ENCODE data around the gene PIAS1.
"Not testable (repeated sequence)": the region's sequence is repeated elsewhere in the genome, so short reads cannot be mapped to it uniquely, and the experiment has no call there.

Gene PIAS1

GRCh38 chr15:68228143-68228970, 174.2 kb downstream of the PIAS1 start:
- DNase-seq (ENCODE audit: extremely low spot score, insufficient read length, low read depth) = no peak
- no peak for FAIRE-seq

DNA sequence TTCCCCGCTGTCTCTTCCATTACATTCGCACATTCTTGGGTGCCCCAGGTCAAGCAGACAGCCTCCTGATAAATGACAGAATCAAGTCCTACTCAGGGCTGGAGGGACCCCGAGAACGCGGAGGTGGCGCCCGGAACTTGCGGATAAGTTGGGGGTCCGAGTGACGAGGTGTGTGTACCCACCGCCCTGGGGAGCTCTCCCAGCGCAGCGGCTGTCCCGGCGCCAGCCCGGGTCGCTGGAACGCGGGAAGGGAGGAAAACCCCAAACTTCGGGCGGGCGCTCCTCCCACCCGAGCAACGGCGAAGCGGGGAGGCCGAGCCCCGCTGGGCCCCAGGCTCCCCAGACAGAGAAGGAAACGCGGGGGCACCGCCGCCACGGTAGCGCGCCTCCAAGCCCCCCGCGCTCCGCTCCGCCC, 174.9 kb downstream of the PIAS1 start:
- no peak for DNase-seq (ENCODE audit: extremely low spot score, insufficient read length, low read depth)

GRCh38 chr15:68229386-68230156, 175.5 kb downstream of the PIAS1 start, which contains the start of gene CLN6:
Gene CLN6 (minus strand): TSS chr15:68229728. CDS start chr15:68229584, 144 bp downstream.
- DNase-seq (ENCODE audit: extremely low spot score, insufficient read length, low read depth) = peak; percentile 80
- peak; percentile 55 for FAIRE-seq

More for the DNA sequence above, 174.9 kb downstream of the PIAS1 start:
- no peak for FAIRE-seq

DNA sequence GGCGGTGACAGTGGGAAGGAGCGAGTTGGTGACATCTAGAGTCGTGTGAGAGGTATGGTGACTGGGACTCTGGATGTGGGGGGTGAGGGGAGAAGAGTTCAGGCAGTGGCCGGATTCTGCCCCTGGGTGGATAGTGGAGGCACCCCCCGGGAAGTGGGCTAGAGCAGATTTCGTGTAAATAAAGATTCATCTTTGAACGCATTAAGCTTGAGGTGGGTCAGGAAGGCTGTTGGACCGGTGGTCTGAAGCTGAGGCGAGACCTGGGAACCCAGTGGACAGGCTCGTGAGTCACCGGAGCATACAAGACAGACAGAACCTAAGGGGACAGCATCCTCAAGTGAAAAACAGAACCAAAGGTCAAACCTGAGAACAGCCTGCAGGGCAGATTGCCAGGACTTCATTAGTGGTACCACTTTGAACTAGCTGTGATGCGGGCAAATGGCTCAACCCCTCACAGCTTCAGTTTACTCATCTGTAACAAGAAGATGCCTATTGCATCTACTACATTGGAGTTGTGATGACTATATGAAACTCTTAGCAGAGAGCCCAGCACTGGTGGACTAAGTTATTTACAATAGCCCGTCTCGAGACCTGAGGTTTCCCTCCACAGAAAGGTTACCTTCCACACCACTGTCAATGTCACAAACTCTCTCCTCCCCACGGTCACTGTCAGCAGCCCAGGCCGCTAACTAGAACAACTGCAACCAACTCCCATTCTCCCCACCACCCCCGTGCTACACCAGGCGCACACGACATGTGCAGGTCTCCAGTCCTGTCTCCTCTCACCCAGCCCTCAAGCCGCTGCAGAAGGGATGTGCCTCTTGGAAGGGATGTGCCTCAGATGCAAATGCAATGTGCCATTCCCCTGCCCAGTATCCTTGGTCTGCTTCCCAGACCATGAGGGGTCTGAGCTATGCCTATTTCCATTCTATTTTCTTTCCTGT, 176.3 kb downstream of the PIAS1 start:
- FAIRE-seq (no peak), DNase-seq (ENCODE audit: extremely low spot score, insufficient read length, low read depth) (no peak)

GRCh38 chr15:68231102-68231818, 177.1 kb downstream of the PIAS1 start:
- no peak for FAIRE-seq
- no peak for DNase-seq (ENCODE audit: extremely low spot score, insufficient read length, low read depth)

DNA sequence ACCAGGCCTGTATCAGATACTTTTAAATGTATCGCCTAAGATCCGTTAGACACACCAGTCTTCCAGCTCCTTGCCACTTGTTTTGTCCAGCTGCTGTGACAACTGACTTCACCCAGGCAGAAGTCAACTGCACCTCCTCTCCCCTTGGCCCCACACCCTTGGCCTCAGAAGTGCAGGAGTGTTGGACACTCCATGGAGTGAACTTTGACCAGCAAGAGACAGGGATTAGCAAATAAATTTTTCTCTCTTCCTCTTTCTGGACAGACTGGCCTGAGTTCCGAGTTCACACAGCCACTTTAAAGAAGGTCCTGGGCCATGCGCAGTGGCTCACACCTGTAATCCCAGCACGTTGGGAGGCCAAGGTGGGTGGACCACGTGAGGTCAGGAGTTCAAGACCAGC, 178.3 kb downstream of the PIAS1 start:
- no peak for FAIRE-seq
- no peak for DNase-seq (ENCODE audit: extremely low spot score, insufficient read length, low read depth)

GRCh38 chr15:68232937-68233336, 178.8 kb downstream of the PIAS1 start:
- no peak for DNase-seq (ENCODE audit: extremely low spot score, insufficient read length, low read depth)
- no peak for FAIRE-seq

- FAIRE-seq (no peak), DNase-seq (ENCODE audit: extremely low spot score, insufficient read length, low read depth) (no peak)
Measured at GRCh38 chr15:68234060-68234459, 179.9 kb downstream of the PIAS1 start.

DNA sequence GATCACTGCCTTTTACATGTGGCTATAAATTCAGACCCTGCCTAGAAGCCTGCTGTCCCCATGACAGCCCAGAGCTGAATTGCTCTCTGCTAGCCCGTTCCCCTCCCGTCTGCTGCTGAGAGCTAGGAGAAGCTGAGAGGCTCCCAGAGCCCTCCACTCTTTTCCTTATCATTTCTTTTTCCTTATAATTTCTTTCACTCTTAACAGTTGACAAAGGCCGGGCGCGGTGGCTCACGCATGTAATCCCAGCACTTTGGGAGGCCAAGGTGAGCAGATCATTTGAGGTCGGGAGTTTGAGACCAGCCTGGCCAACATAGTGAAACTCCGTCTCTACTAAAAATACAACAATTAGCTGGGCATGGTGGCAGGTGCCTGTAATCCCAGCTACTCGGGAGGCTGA, 180.4 kb downstream of the PIAS1 start:
- not testable (repeated sequence) for DNase-seq (ENCODE audit: extremely low spot score, insufficient read length, low read depth); FAIRE-seq

GRCh38 chr15:68235022-68235421, 180.9 kb downstream of the PIAS1 start:
- DNase-seq (ENCODE audit: extremely low spot score, insufficient read length, low read depth) = no peak
- FAIRE-seq = no peak

DNA sequence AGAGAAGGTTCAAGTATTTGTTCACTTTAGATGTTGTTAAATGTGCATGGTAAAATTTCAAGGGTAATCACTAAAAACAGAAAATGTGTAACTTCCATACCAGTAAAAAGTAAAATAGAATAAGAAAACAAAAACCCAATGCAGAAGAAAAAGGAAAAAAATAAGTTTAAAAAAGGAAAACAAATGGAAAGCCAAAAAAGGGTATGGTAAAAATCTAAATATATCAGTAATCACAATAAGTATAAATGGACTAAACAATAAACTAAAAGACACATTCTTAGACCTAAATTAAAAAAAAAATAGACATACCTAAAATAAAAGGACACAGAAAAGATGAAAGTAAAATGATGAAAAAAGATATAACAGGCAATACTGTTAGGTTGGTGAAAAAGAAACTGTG, 184.9 kb downstream of the PIAS1 start:
- FAIRE-seq (no peak), DNase-seq (ENCODE audit: extremely low spot score, insufficient read length, low read depth) (no peak)

- DNase-seq (ENCODE audit: extremely low spot score, insufficient read length, low read depth) (no peak), FAIRE-seq (no peak)
Measured at GRCh38 chr15:68241088-68241935, 187.2 kb downstream of the PIAS1 start.

Measured in GM18507 (cell line).